ENCODE data around the gene H2AZ1. TPM values are rescaled to one million over a fixed set of nuclear protein-coding genes. Genes with fewer than 3 reads are reported as not detected.

H2AZ1 gene
- total and polyA plus RNA-seq, 2 donors from 2014 or later: 98.5 to 154 TPM

GRCh38 chr4:99991741-99992140 is 41.7 kb upstream of the H2AZ1 start:
- H3K4me3 ChIP-seq (ENCODE audit: low read length in 3 of 3): no peak overlapping the region
- intact Hi-C loops (cut with DNase I): no loop called here
- H3K9ac ChIP-seq (ENCODE audit: low read length in 3 of 3): no peak overlapping the region
- H3K36me3 ChIP-seq (ENCODE audit: control insufficient read depth in 2 of 3, insufficient read depth in 3 of 3, low read length in 3 of 3): no peaks in the 10 kb centered on the region
- TF ChIP-seq CTCF (IDR thresholded peaks at IDR 0.05; ENCODE audit: borderline replicate concordance, extremely low read depth, insufficient read depth): no peak
- no peaks in the 10 kb centered on the region for H3K9me3 ChIP-seq (ENCODE audit: control insufficient read depth in 2 of 3, insufficient read depth in 1 of 3, low read length in 3 of 3)
- no peaks in the 10 kb centered on the region for H3K4me1 ChIP-seq (ENCODE audit: control insufficient read depth in 2 of 3, insufficient read depth in 2 of 3, low read depth in 1 of 3, low read length in 3 of 3)
- FAIRE-seq (no peak), DNase-seq (peak in 1 of 5 donors; percentile 4)
- no peak overlapping the region for H3K27ac ChIP-seq (ENCODE audit: low read depth in 2 of 2, low read length in 2 of 2)
- H3K27me3 ChIP-seq (ENCODE audit: control insufficient read depth, insufficient read depth, low read length): no peaks in the 10 kb centered on the region

GRCh38 chr4:99987681-99988080 is 37.6 kb upstream of the H2AZ1 start:
- Histone ChIP-seq H3K27ac (ENCODE audit: low read depth in 2 of 2, low read length in 2 of 2) (no peak overlapping the region), H3K27me3 (ENCODE audit: control insufficient read depth, insufficient read depth, low read length) (no peaks in the 10 kb centered on the region), H3K4me3 (ENCODE audit: low read length in 3 of 3) (no peak overlapping the region), H3K9me3 (ENCODE audit: control insufficient read depth in 2 of 3, insufficient read depth in 1 of 3, low read length in 3 of 3) (no peaks in the 10 kb centered on the region), H3K4me1 (ENCODE audit: control insufficient read depth in 2 of 3, insufficient read depth in 2 of 3, low read depth in 1 of 3, low read length in 3 of 3) (no peaks in the 10 kb centered on the region), H3K9ac (ENCODE audit: low read length in 3 of 3) (no peak overlapping the region), H3K36me3 (ENCODE audit: control insufficient read depth in 2 of 3, insufficient read depth in 3 of 3, low read length in 3 of 3) (no peaks in the 10 kb centered on the region)
- intact Hi-C loops (cut with DNase I): no loop called here
- FAIRE-seq (no peak), DNase-seq (no peak)
- TF ChIP-seq CTCF (IDR thresholded peaks at IDR 0.05; ENCODE audit: borderline replicate concordance, extremely low read depth, insufficient read depth): no peak

- no peaks in the 10 kb centered on the region for H3K4me1 ChIP-seq (ENCODE audit: control insufficient read depth in 2 of 3, insufficient read depth in 2 of 3, low read depth in 1 of 3, low read length in 3 of 3)
- no peak for TF ChIP-seq CTCF (IDR thresholded peaks at IDR 0.05; ENCODE audit: borderline replicate concordance, extremely low read depth, insufficient read depth)
- H3K9ac ChIP-seq (ENCODE audit: low read length in 3 of 3): no peak overlapping the region
- no peaks in the 10 kb centered on the region for H3K36me3 ChIP-seq (ENCODE audit: control insufficient read depth in 2 of 3, insufficient read depth in 3 of 3, low read length in 3 of 3)
- no peak for FAIRE-seq
- DNase-seq: no peak
- H3K9me3 ChIP-seq (ENCODE audit: control insufficient read depth in 2 of 3, insufficient read depth in 1 of 3, low read length in 3 of 3): no peaks in the 10 kb centered on the region
- H3K4me3 ChIP-seq (ENCODE audit: low read length in 3 of 3): no peak overlapping the region
- no peak overlapping the region for H3K27ac ChIP-seq (ENCODE audit: low read depth in 2 of 2, low read length in 2 of 2)
- H3K27me3 ChIP-seq (ENCODE audit: control insufficient read depth, insufficient read depth, low read length): no peaks in the 10 kb centered on the region
- intact Hi-C loops (cut with DNase I): no loop called here
These were observed 36.7 kb upstream of the H2AZ1 start for GRCh38 chr4:99986792-99987191.

- DNase-seq: no peak
- H3K27me3 ChIP-seq (ENCODE audit: control insufficient read depth, insufficient read depth, low read length): no peaks in the 10 kb centered on the region
- no peak overlapping the region for H3K27ac ChIP-seq (ENCODE audit: low read depth in 2 of 2, low read length in 2 of 2)
- H3K4me1 ChIP-seq (ENCODE audit: control insufficient read depth in 2 of 3, insufficient read depth in 2 of 3, low read depth in 1 of 3, low read length in 3 of 3): no peaks in the 10 kb centered on the region
- no peaks in the 10 kb centered on the region for H3K36me3 ChIP-seq (ENCODE audit: control insufficient read depth in 2 of 3, insufficient read depth in 3 of 3, low read length in 3 of 3)
- no peak overlapping the region for H3K9ac ChIP-seq (ENCODE audit: low read length in 3 of 3)
- no peak for FAIRE-seq
- H3K9me3 ChIP-seq (ENCODE audit: control insufficient read depth in 2 of 3, insufficient read depth in 1 of 3, low read length in 3 of 3): no peaks in the 10 kb centered on the region
- TF ChIP-seq CTCF (IDR thresholded peaks at IDR 0.05; ENCODE audit: borderline replicate concordance, extremely low read depth, insufficient read depth): no peak
- intact Hi-C loops (cut with DNase I): no loop called here
- no peak overlapping the region for H3K4me3 ChIP-seq (ENCODE audit: low read length in 3 of 3)
These were observed 33.3 kb upstream of the H2AZ1 start for GRCh38 chr4:99983289-99983943.
